Measurements from ENCODE around the gene ERI3.

The ERI3 gene

GRCh38 chr1:44233593-44233992 lies 121.5 kb downstream of the ERI3 start:
- no peak overlapping the region for H3K4me3 ChIP-seq (ENCODE audit: low read depth, low read length)
- DNase-seq (ENCODE audit: low read depth) = no peak
- TF ChIP-seq, protein P1, sequence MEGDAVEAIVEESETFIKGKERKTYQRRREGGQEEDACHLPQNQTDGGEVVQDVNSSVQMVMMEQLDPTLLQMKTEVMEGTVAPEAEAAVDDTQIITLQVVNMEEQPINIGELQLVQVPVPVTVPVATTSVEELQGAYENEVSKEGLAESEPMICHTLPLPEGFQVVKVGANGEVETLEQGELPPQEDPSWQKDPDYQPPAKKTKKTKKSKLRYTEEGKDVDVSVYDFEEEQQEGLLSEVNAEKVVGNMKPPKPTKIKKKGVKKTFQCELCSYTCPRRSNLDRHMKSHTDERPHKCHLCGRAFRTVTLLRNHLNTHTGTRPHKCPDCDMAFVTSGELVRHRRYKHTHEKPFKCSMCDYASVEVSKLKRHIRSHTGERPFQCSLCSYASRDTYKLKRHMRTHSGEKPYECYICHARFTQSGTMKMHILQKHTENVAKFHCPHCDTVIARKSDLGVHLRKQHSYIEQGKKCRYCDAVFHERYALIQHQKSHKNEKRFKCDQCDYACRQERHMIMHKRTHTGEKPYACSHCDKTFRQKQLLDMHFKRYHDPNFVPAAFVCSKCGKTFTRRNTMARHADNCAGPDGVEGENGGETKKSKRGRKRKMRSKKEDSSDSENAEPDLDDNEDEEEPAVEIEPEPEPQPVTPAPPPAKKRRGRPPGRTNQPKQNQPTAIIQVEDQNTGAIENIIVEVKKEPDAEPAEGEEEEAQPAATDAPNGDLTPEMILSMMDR (IDR thresholded peaks at IDR 0.05; ENCODE audit: control insufficient read depth, extremely low read depth, insufficient read depth) = no peak

DNA sequence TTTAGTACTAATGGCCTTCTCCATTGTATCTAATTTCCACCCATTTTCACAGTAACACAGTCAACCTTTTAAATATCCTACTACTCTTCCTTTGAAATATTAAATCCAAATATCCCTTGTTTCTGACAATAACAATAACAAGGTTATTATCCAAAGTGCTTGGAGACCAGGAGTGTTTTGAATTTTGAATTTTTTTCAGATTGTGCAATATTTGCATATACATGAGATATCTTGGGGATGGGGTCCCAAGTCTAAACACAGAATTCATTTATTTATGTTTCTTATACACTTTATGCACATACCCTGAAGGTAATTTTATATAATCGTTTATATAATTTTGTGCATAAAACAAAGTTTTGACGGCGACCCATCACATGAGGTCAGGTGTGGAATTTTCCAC lies 124.3 kb downstream of the ERI3 start:
- no peak for DNase-seq (ENCODE audit: low read depth)
- TF ChIP-seq, protein P1 (IDR thresholded peaks at IDR 0.05; ENCODE audit: control insufficient read depth, extremely low read depth, insufficient read depth) = no peak

GRCh38 chr1:44229435-44230167 lies 125.5 kb downstream of the ERI3 start:
- no peak for DNase-seq (ENCODE audit: low read depth)
- TF ChIP-seq, protein P1 (IDR thresholded peaks at IDR 0.05; ENCODE audit: control insufficient read depth, extremely low read depth, insufficient read depth) = no peak
- no peak overlapping the region for H3K4me3 ChIP-seq (ENCODE audit: low read depth, low read length)

More for the DNA sequence above, 124.3 kb downstream of the ERI3 start:
- no peak overlapping the region for H3K4me3 ChIP-seq (ENCODE audit: low read depth, low read length)

DNA sequence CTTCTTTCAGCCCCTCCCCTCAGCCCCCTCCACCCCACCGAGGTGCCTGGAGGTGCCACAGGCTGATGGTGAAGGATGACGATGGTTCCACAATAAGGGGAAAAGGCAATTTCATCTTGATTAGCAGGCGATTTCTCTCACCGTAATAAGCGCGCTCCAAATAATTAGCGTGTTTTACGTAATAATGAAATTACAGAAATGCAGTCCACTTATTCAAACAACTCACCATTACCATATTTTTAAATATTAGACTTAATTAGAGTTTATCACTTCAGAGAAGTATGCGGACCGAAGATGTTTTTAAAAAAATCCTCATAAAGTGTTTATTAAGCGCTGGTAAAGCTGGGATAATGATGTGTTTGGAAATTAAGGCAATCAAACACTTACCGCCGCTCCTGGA lies 126.8 kb downstream of the ERI3 start:
- no peak overlapping the region for H3K4me3 ChIP-seq (ENCODE audit: low read depth, low read length)
- TF ChIP-seq, protein P1 (IDR thresholded peaks at IDR 0.05; ENCODE audit: control insufficient read depth, extremely low read depth, insufficient read depth) = no peak
- DNase-seq (ENCODE audit: low read depth) = no peak

DNA sequence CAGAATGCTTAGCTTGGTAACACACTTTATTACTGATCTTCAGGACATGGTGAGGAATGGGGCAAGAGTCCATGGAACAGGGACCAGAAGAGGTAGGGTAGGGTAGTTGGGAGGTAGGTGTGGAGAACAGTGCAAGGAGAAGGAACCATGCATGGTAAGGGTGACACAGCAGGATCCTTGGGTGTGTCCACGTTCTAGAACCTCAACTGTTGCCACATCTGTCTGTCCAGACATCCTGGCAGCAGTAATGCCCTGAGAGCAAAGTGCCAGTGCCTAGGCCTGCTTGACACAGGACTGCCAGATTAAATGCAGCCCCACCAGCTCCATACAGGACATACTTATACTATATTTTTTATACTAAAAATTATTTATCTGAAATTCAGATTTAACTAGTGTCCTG lies 127.8 kb downstream of the ERI3 start:
- DNase-seq (ENCODE audit: low read depth) = no peak
- H3K4me3 ChIP-seq (ENCODE audit: low read depth, low read length) = no peak overlapping the region
- TF ChIP-seq, protein P1 (IDR thresholded peaks at IDR 0.05; ENCODE audit: control insufficient read depth, extremely low read depth, insufficient read depth) = no peak

DNA sequence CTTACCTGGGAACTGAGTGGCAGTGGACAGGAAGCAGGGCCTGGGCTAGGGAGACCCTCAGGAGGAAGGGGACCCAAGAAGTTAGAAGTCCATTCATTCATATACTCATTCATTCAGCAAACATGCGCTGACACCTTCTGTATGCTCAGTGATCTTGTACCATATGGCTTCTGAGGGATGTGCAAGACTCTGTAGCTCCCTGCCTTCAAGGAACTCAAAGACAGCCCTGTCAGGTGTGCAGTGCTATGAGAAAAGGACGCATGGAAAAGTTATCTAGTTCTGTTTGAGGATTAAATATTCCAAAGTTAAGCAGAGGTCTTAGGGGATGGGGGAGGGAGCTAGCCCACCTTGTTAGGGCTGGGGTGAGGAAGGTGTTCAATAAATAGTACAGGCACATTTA lies 129.3 kb downstream of the ERI3 start:
- H3K4me3 ChIP-seq (ENCODE audit: low read depth, low read length) = no peak overlapping the region
- DNase-seq (ENCODE audit: low read depth) = no peak
- TF ChIP-seq, protein P1 (IDR thresholded peaks at IDR 0.05; ENCODE audit: control insufficient read depth, extremely low read depth, insufficient read depth) = no peak

- H3K4me3 ChIP-seq (ENCODE audit: low read depth, low read length) = no peak overlapping the region
- DNase-seq (ENCODE audit: low read depth) = no peak
- TF ChIP-seq, protein P1 (IDR thresholded peaks at IDR 0.05; ENCODE audit: control insufficient read depth, extremely low read depth, insufficient read depth) = no peak
Observed at GRCh38 chr1:44223187-44223610, 131.9 kb downstream of the ERI3 start.

Data from LNCaP clone FGC (cell line).